NCI-H345 (cell line): Measurements from ENCODE around the gene MMRN2.
"Not testable (repeated sequence)": the region's sequence is repeated elsewhere in the genome, so short reads cannot be mapped to it uniquely, and the experiment has no call there.

Experiments used
- DNase-seq: peaks from one replicate; lab custom pipeline; 2025; lab: John Stamatoyannopoulos, UW

MMRN2 gene

GRCh38 chr10:86956848-86957448 is 467 bp downstream of the MMRN2 start:
- no peak for DNase-seq

GRCh38 chr10:86956195-86956847 is 1.1 kb downstream of the MMRN2 start:
- DNase-seq: no peak

- DNase-seq: no peak
Measured at GRCh38 chr10:86955501-86956194, 1.8 kb downstream of the MMRN2 start.

- no peak for DNase-seq
Measured at GRCh38 chr10:86954681-86955500, 2.5 kb downstream of the MMRN2 start.

GRCh38 chr10:86953747-86954680 is 3.4 kb downstream of the MMRN2 start:
- DNase-seq: no peak

GRCh38 chr10:86952697-86953096 is 4.7 kb downstream of the MMRN2 start:
- DNase-seq: not testable (repeated sequence)

GRCh38 chr10:86952106-86952505 is 5.3 kb downstream of the MMRN2 start:
- no peak for DNase-seq

GRCh38 chr10:86951184-86951761 is 6.1 kb downstream of the MMRN2 start:
- DNase-seq: no peak

GRCh38 chr10:86950349-86950748 is 7.1 kb downstream of the MMRN2 start:
- no peak for DNase-seq

- not testable (repeated sequence) for DNase-seq
Measured at GRCh38 chr10:86947806-86948205, 9.6 kb downstream of the MMRN2 start.

GRCh38 chr10:86946213-86947155 is 10.9 kb downstream of the MMRN2 start:
- DNase-seq: peak; percentile 83

GRCh38 chr10:86945361-86946212 is 11.8 kb downstream of the MMRN2 start:
- peak; percentile 30 for DNase-seq

- DNase-seq: no peak
Measured at GRCh38 chr10:86944907-86945306, 12.5 kb downstream of the MMRN2 start.

- no peak for DNase-seq
Measured at GRCh38 chr10:86944471-86944870, 12.9 kb downstream of the MMRN2 start.

- no peak for DNase-seq
Measured at GRCh38 chr10:86944031-86944419, 13.4 kb downstream of the MMRN2 start.

- DNase-seq: no peak
Measured at GRCh38 chr10:86943316-86944030, 13.9 kb downstream of the MMRN2 start.

GRCh38 chr10:86942441-86943315 is 14.7 kb downstream of the MMRN2 start:
- no peak for DNase-seq
